PC-3 (cell line): ENCODE measurements around the gene DMRTA2. TPM values are rescaled to one million over a fixed set of nuclear protein-coding genes. Genes with fewer than 3 reads are reported as not detected.

ENCODE experiments used
- ATAC-seq: fragments of 200-7000 bp; cut with Tn5 transposase; 2 replicates; pipeline ENCODE4 v1.9.1; 2020; ENCODE audit warnings: mild to moderate bottlenecking, moderate library complexity
- BruUV-seq: library from RNA; stranded (reverse); fragments of 400-500 nt; replicated peaks from 2 replicates; lab custom pipeline; 2021; lab: Mats Ljungman, UMichigan
- CTCF ChIA-PET: fragments of 300-600 bp; sonication (Branson Sonifier 250); formaldehyde crosslinking; loops from one replicate; lab custom pipeline; 2022; ENCODE audit warnings: antibody characterized with exemption; lab: Charles Lee
- POLR2A ChIA-PET: fragments of 300-600 bp; sonication (Branson Sonifier 250); formaldehyde crosslinking; loops from one replicate; lab custom pipeline; 2022; ENCODE audit warnings: antibody characterized with exemption; ENCODE audit not compliant: unreplicated experiment; lab: Charles Lee
- DNase-seq: peaks from one replicate; pipeline ENCODE4 v3.0.0-alpha.2; 2015
- H2AFZ ChIP-seq: fragments of 300-600 bp; sonication (generic); 2 replicates; pipeline ENCODE4 v1.6.0; 2016; ENCODE audit warnings: antibody characterized with exemption, low read length
- H3F3A ChIP-seq: fragments of 300-600 bp; sonication (generic); one replicate; pipeline ENCODE4 v1.6.0; 2017; ENCODE audit warnings: antibody characterized with exemption, low read length, control low read depth, mild to moderate bottlenecking; ENCODE audit not compliant: unreplicated experiment
- H3K27ac ChIP-seq: fragments of 300-600 bp; sonication (generic); 2 replicates; pipeline ENCODE4 v1.5.1; 2016; ENCODE audit warnings: mild to moderate bottlenecking, low read length
- H3K27me3 ChIP-seq: fragments of 300-600 bp; sonication (generic); 2 replicates; pipeline ENCODE4 v1.6.1; 2016; ENCODE audit warnings: low read length, mixed read lengths
- H3K36me3 ChIP-seq: fragments of 300-600 bp; sonication (generic); 2 replicates; pipeline ENCODE4 v1.6.1; 2016; ENCODE audit warnings: low read depth, mixed run types, low read length, mixed read lengths
- H3K4me1 ChIP-seq: fragments of 300-600 bp; sonication (generic); 2 replicates; pipeline ENCODE4 v1.5.1; 2016; ENCODE audit warnings: low read length; ENCODE audit not compliant: insufficient read depth
- H3K4me2 ChIP-seq: fragments of 300-600 bp; sonication (generic); 2 replicates; pipeline ENCODE4 v1.6.0; 2016; ENCODE audit warnings: low read length
- H3K4me3 ChIP-seq: fragments of 300-600 bp; sonication (generic); 2 replicates; pipeline ENCODE4 v1.5.1; 2016; ENCODE audit warnings: mild to moderate bottlenecking, low read length, mixed read lengths
- H3K79me2 ChIP-seq: fragments of 300-600 bp; sonication (generic); 2 replicates; pipeline ENCODE4 v1.6.1; 2017; ENCODE audit warnings: low read length, mixed read lengths
- H3K9ac ChIP-seq: fragments of 300-600 bp; sonication (generic); 2 replicates; pipeline ENCODE4 v1.6.0; 2016; ENCODE audit warnings: mild to moderate bottlenecking, low read length
- H3K9me2 ChIP-seq: fragments of 300-600 bp; sonication (generic); replicated peaks from 2 replicates; pipeline ENCODE4 v1.6.1; 2016; ENCODE audit warnings: mixed run types, low read length, mixed read lengths
- H3K9me3 ChIP-seq: fragments of 300-600 bp; sonication (generic); 2 replicates; pipeline ENCODE4 v1.6.1; 2016; ENCODE audit warnings: low read length, mixed read lengths
- H4K20me1 ChIP-seq: fragments of 300-600 bp; sonication (generic); 2 replicates; pipeline ENCODE4 v1.6.1; 2016; ENCODE audit warnings: low read length, mixed read lengths
- CTCF ChIP-seq: fragments of 300-600 bp; sonication (generic); conservative IDR thresholded peaks from 2 replicates; pipeline ENCODE4 v1.5.1; 2017; ENCODE audit warnings: antibody characterized with exemption, low read depth, mild to moderate bottlenecking, low read length
- EZH2 ChIP-seq: fragments of 300-600 bp; sonication (generic); IDR thresholded peaks from one replicate; pipeline ENCODE4 v1.6.1; 2017; ENCODE audit warnings: antibody characterized with exemption, mild to moderate bottlenecking, low read length; ENCODE audit not compliant: unreplicated experiment
- EZH2phosphoT487 ChIP-seq: fragments of 300-600 bp; sonication (generic); IDR thresholded peaks from 2 replicates; pipeline ENCODE4 v1.6.1; 2018; ENCODE audit warnings: mild to moderate bottlenecking, antibody characterized with exemption, low read length, borderline replicate concordance
- intact Hi-C: fragments of 100-400 bp; cut with micrococcal nuclease; formaldehyde crosslinking; loops from 2 replicates; pipeline ENCODE4 v1.9.0; 2023
- total RNA-seq: library from RNA; depleted of rRNA; stranded (reverse); fragments of >200 nt; gene quantifications from 2 replicates; pipeline ENCODE4 v1.2.3, GENCODE V29; 2014

DMRTA2 gene
- total RNA-seq, 1 experiment from 2014 or later = not detected

- H3K9me3 ChIP-seq = no peaks in the 10 kb centered on the region
- no TSS peak for BruUV-seq
- H3F3A ChIP-seq = no peaks in the 10 kb centered on the region
- intact Hi-C loops = no loop called here
- no peak for TF ChIP-seq EZH2
- TF ChIP-seq CTCF = no peak
- no peak for TF ChIP-seq EZH2phosphoT487
- no peaks in the 10 kb centered on the region for H3K4me1 ChIP-seq
- H2AFZ ChIP-seq = no peak overlapping the region
- ATAC-seq (no peak), DNase-seq (no peak)
- H3K27ac ChIP-seq = no peak overlapping the region
- no peak overlapping the region for H3K4me2 ChIP-seq
- no peaks in the 10 kb centered on the region for H4K20me1 ChIP-seq
- no peak overlapping the region for H3K4me3 ChIP-seq
- no peaks in the 10 kb centered on the region for H3K27me3 ChIP-seq
- POLR2A ChIA-PET = no interaction called here
- no peaks in the 10 kb centered on the region for H3K9me2 ChIP-seq
- H3K79me2 ChIP-seq = no peaks in the 10 kb centered on the region
- CTCF ChIA-PET = no interaction called here
- no peak overlapping the region for H3K9ac ChIP-seq
- no peaks in the 10 kb centered on the region for H3K36me3 ChIP-seq
These were observed 30.0 kb upstream of the DMRTA2 start for GRCh38 chr1:50453266-50453665.

GRCh38 chr1:50452700-50453099, 29.5 kb upstream of the DMRTA2 start:
- Histone ChIP-seq H3K27ac (no peak overlapping the region), H2AFZ (no peak overlapping the region), H3K4me1 (no peaks in the 10 kb centered on the region), H4K20me1 (no peaks in the 10 kb centered on the region), H3K9me2 (no peaks in the 10 kb centered on the region), H3K79me2 (no peaks in the 10 kb centered on the region), H3K36me3 (no peaks in the 10 kb centered on the region), H3K27me3 (no peaks in the 10 kb centered on the region), H3K9me3 (no peaks in the 10 kb centered on the region), H3K9ac (no peak overlapping the region), H3K4me2 (no peak overlapping the region), H3K4me3 (no peak overlapping the region), H3F3A (no peaks in the 10 kb centered on the region)
- BruUV-seq = no TSS peak
- no peak for ATAC-seq
- ChIA-PET POLR2A (no interaction called here), CTCF (no interaction called here)
- intact Hi-C loops = no loop called here
- TF ChIP-seq EZH2phosphoT487 (no peak), EZH2 (no peak), CTCF (no peak)
- no peak for DNase-seq

- H4K20me1 ChIP-seq = no peaks in the 10 kb centered on the region
- no peak overlapping the region for H3K4me3 ChIP-seq
- ATAC-seq (no peak), DNase-seq (no peak)
- no peak overlapping the region for H3K9ac ChIP-seq
- no peaks in the 10 kb centered on the region for H3K4me1 ChIP-seq
- CTCF ChIA-PET = no interaction called here
- intact Hi-C loops = no loop called here
- no peak overlapping the region for H3K27ac ChIP-seq
- H3K36me3 ChIP-seq = no peaks in the 10 kb centered on the region
- no TSS peak for BruUV-seq
- no peaks in the 10 kb centered on the region for H3K9me3 ChIP-seq
- H3K27me3 ChIP-seq = no peaks in the 10 kb centered on the region
- no peaks in the 10 kb centered on the region for H3F3A ChIP-seq
- TF ChIP-seq EZH2phosphoT487 = no peak
- TF ChIP-seq CTCF = no peak
- TF ChIP-seq EZH2 = no peak
- H3K9me2 ChIP-seq = no peaks in the 10 kb centered on the region
- no peak overlapping the region for H3K4me2 ChIP-seq
- POLR2A ChIA-PET = no interaction called here
- no peaks in the 10 kb centered on the region for H3K79me2 ChIP-seq
- H2AFZ ChIP-seq = no peak overlapping the region
These were observed 27.8 kb upstream of the DMRTA2 start for GRCh38 chr1:50450861-50451653.
